Measurements from ENCODE around the gene CARD16. TPM values are rescaled to one million over a fixed set of nuclear protein-coding genes. Genes with fewer than 3 reads are reported as not detected.

Gene CARD16
- polyA plus RNA-seq, 1 experiment: 0.87 TPM

DNA sequence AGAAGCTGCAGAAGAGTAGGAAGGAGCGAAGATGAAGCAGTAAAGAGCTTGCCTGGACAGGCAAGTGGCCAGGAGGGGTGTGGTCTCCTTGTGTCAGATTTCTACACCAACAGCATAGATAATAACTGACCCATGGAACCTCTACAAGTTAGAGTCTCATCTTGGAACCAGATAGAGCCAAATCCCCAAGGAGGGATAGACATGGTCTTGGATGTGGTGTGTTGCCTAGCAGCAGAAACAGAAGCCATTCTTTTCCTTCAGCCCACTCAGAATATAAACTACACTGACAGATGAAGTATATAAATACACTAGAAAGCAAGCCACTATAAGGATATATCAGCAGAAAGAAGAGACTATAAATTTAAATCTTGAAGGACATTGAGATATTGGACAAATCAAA lies 4.3 kb upstream of the CARD16 start:
- ChIA-PET POLR2A (no interaction called here), CTCF (no interaction called here)
- no peak for DNase-seq (ENCODE audit: low read depth)
- TF ChIP-seq, protein P1, sequence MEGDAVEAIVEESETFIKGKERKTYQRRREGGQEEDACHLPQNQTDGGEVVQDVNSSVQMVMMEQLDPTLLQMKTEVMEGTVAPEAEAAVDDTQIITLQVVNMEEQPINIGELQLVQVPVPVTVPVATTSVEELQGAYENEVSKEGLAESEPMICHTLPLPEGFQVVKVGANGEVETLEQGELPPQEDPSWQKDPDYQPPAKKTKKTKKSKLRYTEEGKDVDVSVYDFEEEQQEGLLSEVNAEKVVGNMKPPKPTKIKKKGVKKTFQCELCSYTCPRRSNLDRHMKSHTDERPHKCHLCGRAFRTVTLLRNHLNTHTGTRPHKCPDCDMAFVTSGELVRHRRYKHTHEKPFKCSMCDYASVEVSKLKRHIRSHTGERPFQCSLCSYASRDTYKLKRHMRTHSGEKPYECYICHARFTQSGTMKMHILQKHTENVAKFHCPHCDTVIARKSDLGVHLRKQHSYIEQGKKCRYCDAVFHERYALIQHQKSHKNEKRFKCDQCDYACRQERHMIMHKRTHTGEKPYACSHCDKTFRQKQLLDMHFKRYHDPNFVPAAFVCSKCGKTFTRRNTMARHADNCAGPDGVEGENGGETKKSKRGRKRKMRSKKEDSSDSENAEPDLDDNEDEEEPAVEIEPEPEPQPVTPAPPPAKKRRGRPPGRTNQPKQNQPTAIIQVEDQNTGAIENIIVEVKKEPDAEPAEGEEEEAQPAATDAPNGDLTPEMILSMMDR (IDR thresholded peaks at IDR 0.05; ENCODE audit: insufficient read depth, low read depth, low read length): no peak
- no peaks in the 10 kb centered on the region for H3K27me3 ChIP-seq (ENCODE audit: control insufficient read depth, insufficient read depth, low read length)
- H3K36me3 ChIP-seq (ENCODE audit: control insufficient read depth, insufficient read depth, low read length): no peaks in the 10 kb centered on the region
- no peak overlapping the region for H3K4me3 ChIP-seq (ENCODE audit: low read depth, low read length)

DNA sequence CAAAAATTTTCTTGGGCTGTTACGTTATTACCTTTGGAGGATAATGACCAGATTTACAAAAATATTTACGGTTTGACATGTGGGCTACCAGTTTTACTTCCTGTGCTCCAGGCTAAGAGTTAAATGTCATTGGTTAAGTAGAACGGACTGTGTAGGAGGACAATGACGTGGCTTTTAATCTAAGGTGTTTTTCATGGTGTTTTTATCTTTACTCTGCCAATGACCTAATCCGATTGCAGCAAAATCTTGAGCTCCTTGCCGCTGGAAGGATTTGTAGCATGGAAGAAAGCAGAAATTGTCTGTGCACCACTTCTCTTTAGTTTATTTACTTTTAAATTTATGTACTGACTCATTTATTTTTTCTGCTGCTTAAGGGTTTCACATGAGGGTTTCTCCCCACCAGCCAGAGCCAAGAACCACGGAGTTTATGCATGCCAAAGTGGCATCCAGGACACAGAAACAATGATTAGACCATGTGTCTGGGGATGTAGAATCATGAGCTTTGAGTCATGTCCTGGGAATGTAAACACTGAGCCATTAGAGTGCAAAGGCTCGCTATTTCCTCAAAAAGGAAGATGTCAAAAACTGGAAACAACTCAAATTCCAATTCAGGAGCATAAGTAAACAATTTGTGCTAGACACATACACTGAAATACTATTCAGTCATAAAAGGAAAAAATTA lies 1.9 kb upstream of the CARD16 start:
- POLR2A ChIA-PET: interaction anchor here (0.5 to 0.6 kb wide), 2 partner anchors 13 to 28 kb away, joined by 3 to 7 read pairs; no protein-coding TSS in a partner anchor
- CTCF ChIA-PET: interaction anchor here (1.0 kb wide), 1 partner anchor 14 kb away, joined by 3 read pairs; no protein-coding TSS in a partner anchor
- DNase-seq (ENCODE audit: low read depth): peak; percentile 99
- TF ChIP-seq, protein P1 (IDR thresholded peaks at IDR 0.05; ENCODE audit: insufficient read depth, low read depth, low read length): no peak
- H3K4me3 ChIP-seq (ENCODE audit: low read depth, low read length): no peak overlapping the region
- H3K27me3 ChIP-seq (ENCODE audit: control insufficient read depth, insufficient read depth, low read length): no peaks in the 10 kb centered on the region
- no peaks in the 10 kb centered on the region for H3K36me3 ChIP-seq (ENCODE audit: control insufficient read depth, insufficient read depth, low read length)

DNA sequence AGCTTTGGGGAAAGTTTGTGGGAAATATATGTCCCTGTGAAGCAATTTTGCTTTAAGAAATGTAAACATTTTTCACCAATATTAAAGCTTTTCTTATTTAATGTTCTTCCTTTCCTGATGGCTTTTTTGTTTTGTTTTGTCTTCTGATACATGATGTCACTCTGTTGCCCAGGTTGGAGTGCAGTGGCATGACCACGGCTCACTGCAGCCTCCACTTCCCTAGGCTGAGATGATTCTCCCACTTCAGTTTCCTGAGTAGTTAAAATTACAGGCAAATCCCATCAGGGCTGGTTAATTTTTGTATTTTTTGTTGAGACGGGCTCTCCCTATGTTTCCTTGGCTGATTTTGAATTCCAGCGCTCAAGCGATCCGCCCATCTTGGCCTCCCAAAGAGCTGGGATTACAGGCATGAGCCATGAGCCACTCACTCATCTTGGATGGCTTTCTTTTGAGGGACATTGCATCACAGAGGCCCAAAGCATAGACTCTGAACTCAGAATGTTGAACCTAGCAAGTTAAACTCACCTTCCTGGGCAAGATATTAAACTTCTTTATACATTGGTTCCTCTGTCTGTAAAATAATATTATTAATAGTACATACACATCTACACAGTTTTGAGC lies 651 bp upstream of the CARD16 start:
- H3K4me3 ChIP-seq (ENCODE audit: low read depth, low read length): no peak overlapping the region
- ChIA-PET CTCF (interaction anchor here (1.0 kb wide), 1 partner anchor 12 kb away, joined by 3 read pairs; no protein-coding TSS in a partner anchor), POLR2A (no interaction called here)
- TF ChIP-seq, protein P1 (IDR thresholded peaks at IDR 0.05; ENCODE audit: insufficient read depth, low read depth, low read length): no peak
- H3K27me3 ChIP-seq (ENCODE audit: control insufficient read depth, insufficient read depth, low read length): no peaks in the 10 kb centered on the region
- no peak for DNase-seq (ENCODE audit: low read depth)
- H3K36me3 ChIP-seq (ENCODE audit: control insufficient read depth, insufficient read depth, low read length): no peaks in the 10 kb centered on the region

DNA sequence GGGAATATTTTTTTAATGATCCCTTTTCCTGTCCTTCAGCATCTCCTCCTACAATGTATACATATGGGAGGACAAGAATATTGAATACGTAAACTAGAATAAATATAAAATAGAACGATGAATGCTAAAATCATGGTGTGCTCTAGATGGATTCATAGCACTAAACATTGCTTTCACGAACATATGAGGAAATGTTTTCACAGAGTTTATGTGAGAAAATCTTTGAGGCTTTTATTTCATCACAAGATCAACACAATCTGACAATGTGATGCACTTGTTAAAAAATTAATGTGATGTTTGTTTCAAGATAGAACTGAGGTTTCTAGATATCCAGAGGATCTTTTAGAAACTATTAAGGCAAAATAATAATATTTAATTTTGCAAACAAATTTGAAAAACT lies 3.0 kb downstream of the CARD16 start:
- CTCF ChIA-PET: no interaction called here
- TF ChIP-seq, protein P1 (IDR thresholded peaks at IDR 0.05; ENCODE audit: insufficient read depth, low read depth, low read length): no peak
- Histone ChIP-seq H3K4me3 (ENCODE audit: low read depth, low read length) (no peak overlapping the region), H3K27me3 (ENCODE audit: control insufficient read depth, insufficient read depth, low read length) (no peaks in the 10 kb centered on the region), H3K36me3 (ENCODE audit: control insufficient read depth, insufficient read depth, low read length) (no peaks in the 10 kb centered on the region)
- POLR2A ChIA-PET: no interaction called here
- DNase-seq (ENCODE audit: low read depth): no peak

DNA sequence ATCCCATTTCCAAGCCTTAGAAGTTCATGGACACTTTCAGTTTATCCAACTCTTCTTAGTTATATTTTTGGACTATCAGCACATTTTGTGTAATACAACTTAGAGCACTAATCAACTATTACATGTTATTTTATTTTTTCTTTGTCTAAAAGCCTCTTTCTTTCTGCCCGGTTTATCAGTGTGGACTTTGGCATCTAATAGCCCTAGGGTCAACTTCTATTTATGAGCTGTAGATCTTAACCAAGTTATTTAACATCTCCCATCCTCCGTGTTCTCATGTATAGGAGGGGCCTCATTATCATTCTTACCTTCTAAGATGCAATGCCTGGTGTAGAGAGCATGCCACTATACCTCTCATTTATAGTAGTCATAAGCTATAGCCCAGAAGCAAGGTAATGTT lies 4.4 kb downstream of the CARD16 start:
- TF ChIP-seq, protein P1 (IDR thresholded peaks at IDR 0.05; ENCODE audit: insufficient read depth, low read depth, low read length): no peak
- Histone ChIP-seq H3K4me3 (ENCODE audit: low read depth, low read length) (no peak overlapping the region), H3K27me3 (ENCODE audit: control insufficient read depth, insufficient read depth, low read length) (no peaks in the 10 kb centered on the region), H3K36me3 (ENCODE audit: control insufficient read depth, insufficient read depth, low read length) (no peaks in the 10 kb centered on the region)
- ChIA-PET CTCF (no interaction called here), POLR2A (no interaction called here)
- DNase-seq (ENCODE audit: low read depth): no peak
